ENCODE results near the gene GPRIN2.

DNA sequence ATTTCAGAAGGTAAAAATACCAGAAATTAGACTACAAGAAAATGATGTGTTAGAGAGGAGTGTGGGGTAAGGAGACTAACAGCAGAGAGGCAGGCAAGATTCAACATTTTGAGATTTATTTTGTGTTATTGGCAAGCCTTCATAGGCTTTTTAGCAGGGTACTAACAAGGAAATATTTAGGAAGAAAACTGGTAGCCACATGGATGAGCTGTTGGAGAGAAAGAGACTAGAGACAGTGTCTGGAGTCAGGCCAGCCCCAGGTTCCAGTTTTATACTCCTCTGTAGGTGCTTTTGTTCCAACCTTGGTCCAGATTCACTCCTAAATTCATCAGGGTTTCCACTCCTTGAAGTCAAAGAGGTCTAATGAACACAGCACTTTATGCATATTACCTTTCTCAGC lies 41.1 kb downstream of the GPRIN2 start:
- TF ChIP-seq, protein P1, sequence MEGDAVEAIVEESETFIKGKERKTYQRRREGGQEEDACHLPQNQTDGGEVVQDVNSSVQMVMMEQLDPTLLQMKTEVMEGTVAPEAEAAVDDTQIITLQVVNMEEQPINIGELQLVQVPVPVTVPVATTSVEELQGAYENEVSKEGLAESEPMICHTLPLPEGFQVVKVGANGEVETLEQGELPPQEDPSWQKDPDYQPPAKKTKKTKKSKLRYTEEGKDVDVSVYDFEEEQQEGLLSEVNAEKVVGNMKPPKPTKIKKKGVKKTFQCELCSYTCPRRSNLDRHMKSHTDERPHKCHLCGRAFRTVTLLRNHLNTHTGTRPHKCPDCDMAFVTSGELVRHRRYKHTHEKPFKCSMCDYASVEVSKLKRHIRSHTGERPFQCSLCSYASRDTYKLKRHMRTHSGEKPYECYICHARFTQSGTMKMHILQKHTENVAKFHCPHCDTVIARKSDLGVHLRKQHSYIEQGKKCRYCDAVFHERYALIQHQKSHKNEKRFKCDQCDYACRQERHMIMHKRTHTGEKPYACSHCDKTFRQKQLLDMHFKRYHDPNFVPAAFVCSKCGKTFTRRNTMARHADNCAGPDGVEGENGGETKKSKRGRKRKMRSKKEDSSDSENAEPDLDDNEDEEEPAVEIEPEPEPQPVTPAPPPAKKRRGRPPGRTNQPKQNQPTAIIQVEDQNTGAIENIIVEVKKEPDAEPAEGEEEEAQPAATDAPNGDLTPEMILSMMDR (IDR thresholded peaks at IDR 0.05; ENCODE audit: low read depth, low read length, missing input control): no peak
- TF ChIP-seq, protein P2, sequence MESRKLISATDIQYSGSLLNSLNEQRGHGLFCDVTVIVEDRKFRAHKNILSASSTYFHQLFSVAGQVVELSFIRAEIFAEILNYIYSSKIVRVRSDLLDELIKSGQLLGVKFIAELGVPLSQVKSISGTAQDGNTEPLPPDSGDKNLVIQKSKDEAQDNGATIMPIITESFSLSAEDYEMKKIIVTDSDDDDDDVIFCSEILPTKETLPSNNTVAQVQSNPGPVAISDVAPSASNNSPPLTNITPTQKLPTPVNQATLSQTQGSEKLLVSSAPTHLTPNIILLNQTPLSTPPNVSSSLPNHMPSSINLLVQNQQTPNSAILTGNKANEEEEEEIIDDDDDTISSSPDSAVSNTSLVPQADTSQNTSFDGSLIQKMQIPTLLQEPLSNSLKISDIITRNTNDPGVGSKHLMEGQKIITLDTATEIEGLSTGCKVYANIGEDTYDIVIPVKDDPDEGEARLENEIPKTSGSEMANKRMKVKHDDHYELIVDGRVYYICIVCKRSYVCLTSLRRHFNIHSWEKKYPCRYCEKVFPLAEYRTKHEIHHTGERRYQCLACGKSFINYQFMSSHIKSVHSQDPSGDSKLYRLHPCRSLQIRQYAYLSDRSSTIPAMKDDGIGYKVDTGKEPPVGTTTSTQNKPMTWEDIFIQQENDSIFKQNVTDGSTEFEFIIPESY (IDR thresholded peaks at IDR 0.05): no peak
- TF ChIP-seq JUND (IDR thresholded peaks at IDR 0.05) (no peak), FOXA2 (IDR thresholded peaks at IDR 0.05) (no peak), RAD21 (IDR thresholded peaks at IDR 0.05) (no peak), TAF1 (conservative IDR thresholded peaks at IDR 0.05) (no peak), GABPA (IDR thresholded peaks at IDR 0.05 in 1 of 2, conservative IDR thresholded peaks at IDR 0.05 in 1 of 2) (no peak)
- TF ChIP-seq, protein P3, sequence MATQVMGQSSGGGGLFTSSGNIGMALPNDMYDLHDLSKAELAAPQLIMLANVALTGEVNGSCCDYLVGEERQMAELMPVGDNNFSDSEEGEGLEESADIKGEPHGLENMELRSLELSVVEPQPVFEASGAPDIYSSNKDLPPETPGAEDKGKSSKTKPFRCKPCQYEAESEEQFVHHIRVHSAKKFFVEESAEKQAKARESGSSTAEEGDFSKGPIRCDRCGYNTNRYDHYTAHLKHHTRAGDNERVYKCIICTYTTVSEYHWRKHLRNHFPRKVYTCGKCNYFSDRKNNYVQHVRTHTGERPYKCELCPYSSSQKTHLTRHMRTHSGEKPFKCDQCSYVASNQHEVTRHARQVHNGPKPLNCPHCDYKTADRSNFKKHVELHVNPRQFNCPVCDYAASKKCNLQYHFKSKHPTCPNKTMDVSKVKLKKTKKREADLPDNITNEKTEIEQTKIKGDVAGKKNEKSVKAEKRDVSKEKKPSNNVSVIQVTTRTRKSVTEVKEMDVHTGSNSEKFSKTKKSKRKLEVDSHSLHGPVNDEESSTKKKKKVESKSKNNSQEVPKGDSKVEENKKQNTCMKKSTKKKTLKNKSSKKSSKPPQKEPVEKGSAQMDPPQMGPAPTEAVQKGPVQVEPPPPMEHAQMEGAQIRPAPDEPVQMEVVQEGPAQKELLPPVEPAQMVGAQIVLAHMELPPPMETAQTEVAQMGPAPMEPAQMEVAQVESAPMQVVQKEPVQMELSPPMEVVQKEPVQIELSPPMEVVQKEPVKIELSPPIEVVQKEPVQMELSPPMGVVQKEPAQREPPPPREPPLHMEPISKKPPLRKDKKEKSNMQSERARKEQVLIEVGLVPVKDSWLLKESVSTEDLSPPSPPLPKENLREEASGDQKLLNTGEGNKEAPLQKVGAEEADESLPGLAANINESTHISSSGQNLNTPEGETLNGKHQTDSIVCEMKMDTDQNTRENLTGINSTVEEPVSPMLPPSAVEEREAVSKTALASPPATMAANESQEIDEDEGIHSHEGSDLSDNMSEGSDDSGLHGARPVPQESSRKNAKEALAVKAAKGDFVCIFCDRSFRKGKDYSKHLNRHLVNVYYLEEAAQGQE (IDR thresholded peaks at IDR 0.05): no peak

All from liver (tissue), 3 donors.